HAP-1 (cell line): Measurements from ENCODE around the gene TSNAX.
"Not testable (repeated sequence)": the region's sequence is repeated elsewhere in the genome, so short reads cannot be mapped to it uniquely, and the experiment has no call there.

Experiments
- DNase-seq, 2 experiments: peaks; one replicate each; pipeline ENCODE4 v3.0.0-alpha.2; 2016 to 2020; ENCODE audit warnings: low spot score in 2 of 2
- H3K27me3 ChIP-seq: fragments of 250-450 bp; sonication (Bioruptor Pico); 2 replicates; pipeline ENCODE4 v1.5.1; 2020; ENCODE audit warnings: low read depth, mild to moderate bottlenecking, moderate library complexity
- H3K36me3 ChIP-seq: fragments of 250-450 bp; sonication (Bioruptor Pico); replicated peaks from 2 replicates; pipeline ENCODE4 v1.5.1; 2020; ENCODE audit warnings: mild to moderate bottlenecking
- H3K4me1 ChIP-seq: fragments of 250-450 bp; sonication (Bioruptor Pico); 2 replicates; pipeline ENCODE4 v1.5.1; 2020; ENCODE audit warnings: mild to moderate bottlenecking
- H3K4me3 ChIP-seq: fragments of 250-450 bp; sonication (Bioruptor Pico); 2 replicates; pipeline ENCODE4 v1.5.1; 2020; ENCODE audit warnings: mild to moderate bottlenecking, moderate library complexity
- H3K9me3 ChIP-seq: fragments of 250-450 bp; sonication (Bioruptor Pico); 2 replicates; pipeline ENCODE4 v1.5.1; 2020; ENCODE audit warnings: mild to moderate bottlenecking, moderate library complexity
- in situ Hi-C: fragments of 300-500 bp; cut with MboI; formaldehyde crosslinking; loops from 3 replicates; pipeline ENCODE4 v1.14.3; 2020; ENCODE audit warnings: low sequenced_read_pairs, inconsistent platforms, mixed read lengths

The TSNAX gene

DNA sequence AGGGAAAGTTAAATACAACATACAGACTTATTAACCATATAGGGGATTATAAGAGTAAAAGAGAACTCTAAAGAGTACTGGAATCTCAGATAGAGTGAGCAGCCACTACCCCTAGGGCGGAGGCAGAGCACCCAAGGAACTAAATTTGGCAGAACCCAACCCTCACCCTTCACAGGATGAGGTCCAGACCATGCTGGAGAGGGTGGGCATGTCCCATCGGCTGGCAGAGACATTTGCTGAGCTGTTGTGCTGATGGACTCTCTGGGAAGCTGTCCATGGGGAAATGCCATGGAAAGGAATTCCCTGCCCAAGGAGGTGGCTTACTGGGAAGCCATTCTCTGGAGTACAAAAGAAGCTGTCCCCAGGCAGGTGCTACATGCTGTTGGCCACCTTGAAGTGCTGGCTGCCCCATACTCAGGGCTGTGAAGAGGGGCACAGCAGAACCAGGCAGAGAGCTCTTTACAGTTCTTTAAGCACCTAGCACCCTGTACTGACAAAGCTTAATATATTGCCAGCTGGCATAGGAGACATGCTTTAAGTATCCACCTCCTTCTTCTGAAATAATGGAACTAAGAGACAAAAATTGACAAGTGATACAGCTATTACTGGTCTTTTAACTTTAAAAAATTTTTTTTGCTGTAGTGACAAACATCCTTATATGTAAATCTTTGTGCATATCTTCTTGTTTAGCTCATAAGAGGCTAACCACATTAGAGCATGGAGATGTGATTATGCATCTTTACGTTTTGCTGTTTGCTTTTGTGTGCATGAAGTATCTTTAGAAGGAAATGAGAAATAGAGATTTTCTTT is 29.6 kb downstream of the TSNAX start:
- no peaks in the 10 kb centered on the region for H3K27me3 ChIP-seq
- H3K4me3 ChIP-seq = no peak overlapping the region
- in situ Hi-C loops = no loop called here
- H3K36me3 ChIP-seq = peaks cover 3% of the 10 kb centered on the region
- no peak for DNase-seq
- H3K4me1 ChIP-seq = no peaks in the 10 kb centered on the region
- H3K9me3 ChIP-seq = no peaks in the 10 kb centered on the region

DNA sequence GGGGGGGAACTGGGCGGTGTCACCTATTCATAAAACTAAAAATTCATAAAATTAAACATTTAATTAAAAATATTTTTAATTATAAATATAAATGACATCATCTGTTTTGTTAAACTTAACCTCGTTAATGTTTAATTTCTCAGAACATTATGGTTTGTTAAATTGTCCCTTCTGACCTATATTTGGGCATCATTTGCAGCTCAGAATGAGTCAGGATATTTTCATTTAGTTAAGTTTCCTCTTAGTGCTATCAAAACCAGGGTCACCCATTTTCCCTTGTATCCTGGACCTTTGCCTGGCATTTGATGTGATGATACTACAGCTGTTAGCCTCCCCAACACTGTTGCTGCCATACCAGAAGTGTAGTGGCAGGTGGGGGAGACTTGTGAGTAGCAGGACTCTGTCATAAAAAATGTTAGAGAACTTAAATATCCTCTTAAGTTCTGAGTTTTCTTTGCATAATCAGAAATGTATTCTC is 30.3 kb downstream of the TSNAX start:
- H3K9me3 ChIP-seq = no peaks in the 10 kb centered on the region
- no peak overlapping the region for H3K4me3 ChIP-seq
- no peaks in the 10 kb centered on the region for H3K27me3 ChIP-seq
- in situ Hi-C loops = no loop called here
- no peaks in the 10 kb centered on the region for H3K4me1 ChIP-seq
- peaks cover 6% of the 10 kb centered on the region for H3K36me3 ChIP-seq
- DNase-seq = no peak

DNA sequence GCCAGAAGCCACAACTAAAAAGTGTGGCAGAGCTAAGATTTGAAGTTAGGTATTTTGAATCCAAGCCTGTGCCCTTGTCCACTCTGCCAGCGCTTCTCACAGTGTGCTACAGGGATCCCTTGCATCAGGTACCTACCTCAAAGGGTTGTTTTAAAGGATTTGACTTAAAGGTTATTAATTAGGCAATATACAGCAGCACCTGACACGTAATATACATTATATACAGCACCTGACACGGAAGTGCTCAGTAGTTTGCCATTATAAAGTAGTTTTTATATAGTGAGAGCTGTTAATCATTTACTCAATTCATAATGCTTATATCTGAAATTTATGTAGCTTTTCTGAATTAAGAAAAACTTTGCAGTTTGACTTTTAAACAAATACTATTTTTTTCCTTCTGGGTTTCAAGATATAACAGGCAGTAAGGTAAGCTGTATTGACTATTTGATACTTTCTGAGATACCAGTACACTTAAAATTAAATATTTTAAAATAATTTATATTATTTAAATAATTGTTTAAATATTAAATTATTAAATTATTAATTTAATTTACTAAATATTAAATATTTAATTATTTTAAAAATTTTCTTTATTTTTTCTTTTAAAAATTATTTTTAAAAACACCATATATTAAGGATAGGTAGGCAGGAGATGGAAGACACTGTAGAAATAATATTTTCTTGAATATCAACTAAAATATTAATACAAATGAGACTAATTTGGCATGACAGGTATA is 33.3 kb downstream of the TSNAX start:
- in situ Hi-C loops = no loop called here
- Histone ChIP-seq H3K36me3 (peaks cover 20% of the 10 kb centered on the region), H3K4me3 (no peak overlapping the region), H3K4me1 (no peaks in the 10 kb centered on the region), H3K9me3 (no peaks in the 10 kb centered on the region), H3K27me3 (no peaks in the 10 kb centered on the region)
- no peak for DNase-seq

DNA sequence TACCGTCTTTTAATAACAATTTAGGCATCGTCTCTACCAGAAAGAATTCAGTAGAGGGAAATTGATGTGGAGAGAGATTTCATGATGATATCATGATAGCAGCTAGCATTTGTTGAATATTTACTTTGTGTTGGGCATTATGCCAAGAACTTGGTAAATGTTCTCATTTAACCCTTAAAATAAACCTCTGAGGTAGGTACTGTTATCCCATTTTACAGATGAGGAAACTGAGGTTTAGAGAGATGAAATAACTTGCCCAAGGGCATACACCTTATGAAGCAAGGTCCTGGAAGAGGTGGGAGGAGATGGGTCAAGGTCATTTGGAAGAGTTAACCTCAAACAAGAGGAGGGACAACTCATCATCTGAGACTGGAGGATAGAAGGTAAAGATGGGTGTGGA is 34.8 kb downstream of the TSNAX start:
- in situ Hi-C loops = no loop called here
- Histone ChIP-seq H3K4me1 (no peaks in the 10 kb centered on the region), H3K27me3 (no peaks in the 10 kb centered on the region), H3K4me3 (no peak overlapping the region), H3K9me3 (no peaks in the 10 kb centered on the region), H3K36me3 (peaks cover 20% of the 10 kb centered on the region)
- no peak for DNase-seq

DNA sequence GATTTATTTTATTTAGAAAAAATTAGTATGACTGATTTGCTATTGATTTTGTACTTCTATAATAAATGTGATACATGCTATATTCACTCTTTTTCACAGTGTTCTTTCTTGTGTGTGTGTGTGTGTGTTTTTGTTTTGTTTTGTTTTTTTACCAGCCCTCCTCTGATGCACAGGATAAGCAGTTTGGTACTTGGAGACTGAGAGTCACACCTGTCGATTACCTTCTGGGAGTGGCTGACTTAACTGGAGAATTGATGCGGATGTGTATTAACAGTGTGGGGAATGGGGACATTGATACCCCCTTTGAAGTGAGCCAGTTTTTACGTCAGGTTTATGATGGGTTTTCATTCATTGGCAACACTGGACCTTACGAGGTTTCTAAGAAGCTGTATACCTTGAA is 35.9 kb downstream of the TSNAX start:
- Histone ChIP-seq H3K9me3 (no peaks in the 10 kb centered on the region), H3K4me3 (no peak overlapping the region), H3K27me3 (no peaks in the 10 kb centered on the region), H3K4me1 (no peaks in the 10 kb centered on the region), H3K36me3 (peaks cover 20% of the 10 kb centered on the region)
- in situ Hi-C loops = no loop called here
- DNase-seq = no peak

DNA sequence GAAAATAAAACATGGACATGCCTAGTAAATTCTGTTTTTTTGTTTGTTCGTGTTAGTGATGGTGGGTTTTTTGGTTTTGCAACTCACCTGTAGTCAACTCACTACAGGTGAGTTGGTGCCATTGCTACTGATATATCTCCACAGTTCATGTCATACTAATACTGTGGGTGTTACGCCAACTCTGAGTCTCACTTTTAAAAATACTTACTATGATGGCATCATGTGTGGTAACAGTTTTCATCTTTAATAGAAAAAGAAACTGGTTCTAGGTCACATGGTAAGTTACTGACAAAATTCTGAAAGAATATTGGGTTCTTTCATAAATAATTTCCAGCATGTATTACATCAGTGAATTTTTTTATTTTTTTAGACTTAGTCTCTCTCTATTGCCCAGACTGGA is 38.0 kb downstream of the TSNAX start:
- Histone ChIP-seq H3K4me1 (no peaks in the 10 kb centered on the region), H3K27me3 (no peaks in the 10 kb centered on the region), H3K36me3 (peaks cover 20% of the 10 kb centered on the region), H3K9me3 (no peaks in the 10 kb centered on the region), H3K4me3 (no peak overlapping the region)
- no peak for DNase-seq
- in situ Hi-C loops = no loop called here

DNA sequence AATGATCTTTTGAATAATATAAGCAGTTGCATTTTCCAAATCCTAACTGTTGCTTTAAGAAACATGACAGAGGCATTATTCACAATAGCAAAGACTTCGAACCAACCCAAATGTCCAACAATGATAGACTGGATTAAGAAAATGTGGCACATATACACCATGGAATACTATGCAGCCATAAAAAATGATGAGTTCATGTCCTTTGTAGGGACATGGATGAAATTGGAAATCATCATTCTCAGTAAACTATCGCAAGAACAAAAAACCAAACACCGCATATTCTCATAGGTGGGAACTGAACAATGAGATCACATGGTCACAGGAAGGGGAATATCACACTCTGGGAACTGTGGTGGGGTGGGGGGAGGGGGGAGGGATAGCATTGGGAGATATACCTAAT is 41.8 kb downstream of the TSNAX start:
- H3K36me3 ChIP-seq, H3K4me1 ChIP-seq, in situ Hi-C loops, H3K9me3 ChIP-seq, H3K27me3 ChIP-seq, H3K4me3 ChIP-seq, DNase-seq: not testable (repeated sequence)

DNA sequence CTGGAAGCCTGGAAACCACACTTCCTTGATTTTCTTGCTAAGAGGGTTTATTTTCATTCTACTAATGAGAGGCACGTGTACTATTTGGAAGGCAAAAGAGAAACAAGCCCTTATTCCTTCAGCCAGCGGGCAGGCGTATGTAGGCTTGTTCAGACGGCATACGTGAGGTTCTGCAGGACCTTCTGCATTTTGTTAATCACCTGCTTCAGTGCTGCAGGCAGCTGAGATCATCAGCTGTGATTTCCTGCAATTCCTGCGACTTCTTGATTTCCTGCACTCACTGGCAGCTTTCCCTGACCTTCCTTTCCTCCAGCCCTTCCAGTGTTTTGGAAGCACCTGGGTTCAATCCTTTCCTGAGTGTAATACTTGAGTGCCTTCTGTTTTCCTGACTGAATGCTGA is 43.4 kb downstream of the TSNAX start:
- Histone ChIP-seq H3K4me1 (no peaks in the 10 kb centered on the region), H3K9me3 (no peaks in the 10 kb centered on the region), H3K36me3 (no peaks in the 10 kb centered on the region), H3K27me3 (no peaks in the 10 kb centered on the region), H3K4me3 (no peak overlapping the region)
- in situ Hi-C loops = no loop called here
- DNase-seq = no peak

DNA sequence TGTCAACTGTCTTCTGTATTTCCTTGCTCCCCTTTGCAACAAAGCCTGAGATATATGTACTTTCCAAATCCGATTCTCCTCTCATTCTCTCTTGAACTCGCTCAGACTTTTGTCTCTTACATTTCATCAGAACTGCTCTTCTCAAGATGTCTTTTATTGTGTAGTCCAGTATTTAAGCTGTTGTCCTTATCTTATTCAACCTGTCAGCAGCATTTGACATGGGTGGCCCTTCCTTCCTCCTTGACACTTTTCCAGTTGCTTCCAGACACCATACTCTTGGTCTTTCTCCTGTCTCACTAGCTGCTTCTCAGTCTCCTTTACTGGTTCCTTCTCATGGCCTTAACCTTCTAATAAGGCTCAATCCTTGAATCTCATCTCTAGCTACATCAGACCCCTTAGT is 47.0 kb downstream of the TSNAX start:
- DNase-seq = no peak
- no peaks in the 10 kb centered on the region for H3K4me1 ChIP-seq
- H3K36me3 ChIP-seq = no peaks in the 10 kb centered on the region
- in situ Hi-C loops = no loop called here
- no peaks in the 10 kb centered on the region for H3K27me3 ChIP-seq
- H3K9me3 ChIP-seq = no peaks in the 10 kb centered on the region
- no peak overlapping the region for H3K4me3 ChIP-seq

DNA sequence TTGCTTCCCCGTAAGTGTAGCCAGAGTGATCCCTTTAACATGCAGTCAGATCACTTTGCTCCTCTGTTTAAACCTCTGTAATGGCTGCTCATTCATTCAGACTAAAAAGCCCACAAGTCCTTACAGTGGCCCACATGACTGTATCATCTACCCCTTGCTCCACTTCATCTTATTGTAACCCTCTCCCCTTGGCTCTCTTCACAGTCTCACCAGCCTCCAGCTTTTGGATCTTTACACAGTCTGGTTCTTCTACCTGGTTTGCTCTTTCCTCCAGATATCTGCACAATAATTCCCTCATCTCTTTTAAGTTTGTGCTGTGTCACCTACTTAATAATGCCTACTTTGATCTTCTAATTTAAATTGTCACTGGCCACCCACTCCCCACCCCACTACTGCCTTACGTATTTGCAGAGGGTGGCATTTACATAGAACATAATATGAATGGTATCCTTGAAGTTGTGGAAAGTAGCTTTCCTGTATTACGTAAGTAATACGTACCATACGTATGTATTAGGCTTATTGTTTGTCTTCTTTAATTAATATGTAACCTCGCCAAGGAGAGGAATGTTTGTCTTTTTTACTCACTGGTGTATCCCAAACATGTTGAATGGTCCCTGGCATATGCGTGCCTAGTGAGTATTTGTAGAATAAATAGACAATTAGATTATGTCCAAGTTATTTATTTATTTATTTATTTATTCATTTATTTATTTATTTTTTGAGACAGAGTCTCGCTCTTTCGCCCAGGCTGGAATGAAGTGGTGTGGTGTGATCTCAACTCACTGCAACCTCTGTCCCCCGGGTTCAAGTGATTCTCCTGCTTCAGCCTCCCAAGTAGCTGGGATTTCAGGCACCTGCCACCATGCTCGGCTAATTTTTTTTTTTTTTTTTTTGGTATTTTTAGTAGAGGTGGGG is 48.6 kb downstream of the TSNAX start:
- Histone ChIP-seq H3K36me3 (no peaks in the 10 kb centered on the region), H3K9me3 (no peaks in the 10 kb centered on the region), H3K4me1 (no peaks in the 10 kb centered on the region), H3K4me3 (no peak overlapping the region), H3K27me3 (no peaks in the 10 kb centered on the region)
- in situ Hi-C loops = no loop called here
- DNase-seq = no peak

DNA sequence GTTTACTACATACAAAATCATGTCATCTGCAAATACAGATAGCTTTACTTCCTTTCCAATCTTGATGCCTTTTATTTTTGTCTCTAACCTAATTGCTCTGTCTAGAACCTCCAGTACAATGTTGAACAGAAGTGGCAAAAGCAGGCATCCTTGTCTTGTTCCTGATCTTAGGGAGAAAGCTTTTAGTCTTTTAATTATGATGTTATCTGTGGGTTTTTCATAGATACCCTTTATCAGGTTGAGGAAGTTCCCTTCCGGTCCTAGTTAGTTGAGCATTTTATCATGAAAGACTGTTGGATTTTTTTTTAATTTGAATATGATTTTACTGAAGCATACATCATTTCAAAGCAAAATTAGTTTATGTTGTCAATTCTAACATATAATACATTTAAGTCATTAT is 52.4 kb downstream of the TSNAX start:
- Histone ChIP-seq H3K27me3 (no peaks in the 10 kb centered on the region), H3K4me3 (no peak overlapping the region), H3K4me1 (no peaks in the 10 kb centered on the region), H3K36me3 (no peaks in the 10 kb centered on the region), H3K9me3 (no peaks in the 10 kb centered on the region)
- in situ Hi-C loops = no loop called here
- no peak for DNase-seq

DNA sequence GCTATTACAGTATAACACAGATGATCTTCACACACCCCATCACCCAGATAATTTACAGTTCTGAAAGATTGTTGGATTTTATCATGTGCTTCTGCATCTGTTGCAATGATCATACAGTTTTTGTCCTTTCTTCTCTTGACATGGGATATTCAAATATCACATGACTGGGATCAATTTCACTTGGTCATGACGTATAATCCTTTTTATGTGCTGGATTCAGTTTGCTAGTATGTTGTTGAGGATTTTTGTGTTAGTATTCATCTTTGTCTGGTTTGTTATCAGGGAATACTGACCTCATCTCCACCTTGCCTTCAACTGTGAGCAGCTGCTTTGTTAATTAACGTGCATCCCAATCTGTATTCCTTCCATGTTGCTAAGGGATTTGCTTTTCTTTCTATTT is 53.4 kb downstream of the TSNAX start:
- Histone ChIP-seq H3K9me3 (no peaks in the 10 kb centered on the region), H3K4me3 (no peak overlapping the region), H3K36me3 (no peaks in the 10 kb centered on the region), H3K27me3 (no peaks in the 10 kb centered on the region), H3K4me1 (no peaks in the 10 kb centered on the region)
- no peak for DNase-seq
- in situ Hi-C loops = no loop called here

DNA sequence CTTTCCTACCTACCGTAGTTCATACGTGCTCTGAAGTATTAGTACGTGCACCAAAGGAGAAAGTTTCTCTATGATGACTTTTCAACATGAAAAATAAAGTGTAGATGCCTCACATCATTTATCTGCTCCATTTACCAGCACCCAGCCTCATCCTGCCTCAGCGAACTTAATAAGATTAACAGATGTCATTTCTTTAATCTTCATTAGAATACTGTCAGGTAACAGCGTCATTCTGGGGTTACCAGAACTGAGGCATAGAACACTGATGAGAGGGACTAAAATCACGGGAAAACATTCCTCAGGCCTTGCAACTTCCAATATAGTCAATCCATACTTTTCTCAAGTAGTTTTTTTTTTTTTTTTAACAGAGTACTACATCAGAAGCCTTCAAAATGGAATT is 54.9 kb downstream of the TSNAX start:
- Histone ChIP-seq H3K9me3 (no peaks in the 10 kb centered on the region), H3K4me1 (peaks cover 7% of the 10 kb centered on the region; the same call in 1 of the 2 replicates)
- in situ Hi-C loops = no loop called here

More for the DNA sequence above, 54.9 kb downstream of the TSNAX start:
- Histone ChIP-seq H3K4me3 (no peak overlapping the region), H3K27me3 (no peaks in the 10 kb centered on the region), H3K36me3 (no peaks in the 10 kb centered on the region)
- DNase-seq = no peak
